GM13977 (cell line): ENCODE measurements around the gene SLC7A11.
"Not testable (repeated sequence)": the region's sequence is repeated elsewhere in the genome, so short reads cannot be mapped to it uniquely, and the experiment has no call there.

Source experiments
- DNase-seq: peaks from one replicate; pipeline ENCODE4 v3.0.0; 2012; ENCODE audit warnings: low spot score
- CTCF ChIP-seq: IDR thresholded peaks from 2 replicates; pipeline ENCODE4 v1.5.1; 2012; ENCODE audit warnings: mild to moderate bottlenecking, control low read depth; ENCODE audit not compliant: insufficient read depth; ENCODE audit errors: extremely low read depth, missing control alignments
- in situ Hi-C: fragments of 300-500 bp; cut with MboI; formaldehyde crosslinking; loops from one replicate; pipeline ENCODE4 v1.12.0; 2022; ENCODE audit warnings: low sequenced_read_pairs, low pct_unique_long_range_greater_than_20kb, mixed read lengths, inconsistent platforms; ENCODE audit not compliant: unreplicated experiment

The SLC7A11 gene

GRCh38 chr4:138238521-138239292, 3.4 kb downstream of the SLC7A11 start:
- TF ChIP-seq CTCF: no peak
- in situ Hi-C loops: no loop called here
- DNase-seq: no peak

GRCh38 chr4:138237132-138237531, 5.0 kb downstream of the SLC7A11 start:
- in situ Hi-C loops, DNase-seq: not testable (repeated sequence)

GRCh38 chr4:138236037-138236436, 6.1 kb downstream of the SLC7A11 start:
- in situ Hi-C loops: no loop called here
- no peak for TF ChIP-seq CTCF
- DNase-seq: no peak

GRCh38 chr4:138235419-138235952, 6.7 kb downstream of the SLC7A11 start:
- no peak for DNase-seq
- no peak for TF ChIP-seq CTCF
- in situ Hi-C loops: no loop called here

GRCh38 chr4:138234248-138234647, 7.9 kb downstream of the SLC7A11 start:
- DNase-seq: no peak
- TF ChIP-seq CTCF: no peak
- in situ Hi-C loops: no loop called here

GRCh38 chr4:138233313-138234034, 8.7 kb downstream of the SLC7A11 start:
- in situ Hi-C loops: no loop called here
- TF ChIP-seq CTCF: no peak
- no peak for DNase-seq

GRCh38 chr4:138232364-138232763, 9.8 kb downstream of the SLC7A11 start:
- in situ Hi-C loops: no loop called here
- TF ChIP-seq CTCF: no peak
- DNase-seq: no peak
